ENCODE data around the gene PCDHGC4.

PCDHGC4 gene

DNA sequence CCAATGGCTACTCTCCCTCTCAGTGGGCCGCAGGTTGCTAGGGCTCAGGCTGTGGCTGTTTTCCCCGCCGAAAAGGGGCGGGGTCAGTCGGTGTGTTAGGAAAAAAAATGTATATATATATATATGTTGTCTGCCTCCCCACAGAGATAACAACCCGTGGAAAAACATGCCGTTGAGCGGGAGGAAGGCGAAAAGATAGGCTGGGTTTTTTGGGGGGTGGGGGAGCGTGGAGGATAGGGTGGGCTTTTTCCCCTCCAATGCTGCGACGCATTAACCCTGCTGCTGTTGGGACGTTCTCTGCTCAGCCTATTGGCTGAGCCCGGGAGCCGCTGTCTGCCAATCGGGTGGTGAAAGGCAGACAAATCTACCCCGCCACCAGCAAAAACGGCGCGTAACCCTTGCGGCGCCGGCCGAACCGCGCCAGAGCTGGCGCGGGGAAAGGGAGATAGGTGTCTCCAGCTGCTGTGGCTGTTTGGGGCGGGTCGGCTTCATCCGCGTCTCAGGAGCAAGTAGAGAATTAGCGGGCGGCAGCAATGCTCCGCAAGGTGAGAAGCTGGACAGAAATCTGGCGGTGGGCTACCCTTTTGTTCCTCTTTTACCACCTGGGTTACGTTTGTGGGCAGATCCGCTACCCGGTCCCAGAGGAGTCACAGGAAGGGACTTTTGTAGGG is at the start of gene PCDHGC4:
Gene PCDHGC4 (plus strand): TSS at position 390 of the 671 bp plus-strand sequence. CDS start 144 bp downstream, at position 534.
- no peak for TF ChIP-seq CTCF (IDR thresholded peaks at IDR 0.05)
- Histone ChIP-seq H3K27ac (no peak within 1 kb of the TSS), H3K4me1 (ENCODE audit: control insufficient read depth in 1 of 2, insufficient read depth in 1 of 2, low read depth in 1 of 2, low read length in 1 of 2) (no peaks in the 10 kb centered on the region), H3K4me3 (ENCODE audit: low read depth in 1 of 2, low read length in 1 of 2) (no peak within 1 kb of the TSS), H3K27me3 (peaks cover 100% of the 10 kb centered on the region), H3K9me3 (no peaks in the 10 kb centered on the region), H3K36me3 (no peaks in the 10 kb centered on the region)

GRCh38 chr5:141437221-141437620 is 47.6 kb upstream of the PCDHGC4 start:
- H3K4me3 ChIP-seq (ENCODE audit: low read depth in 1 of 2, low read length in 1 of 2), result no peak overlapping the region
- peaks cover under 1% of the 10 kb centered on the region for H3K9me3 ChIP-seq
- TF ChIP-seq CTCF (IDR thresholded peaks at IDR 0.05), result no peak
- no peak overlapping the region for H3K27ac ChIP-seq
- H3K36me3 ChIP-seq, result no peaks in the 10 kb centered on the region
- H3K27me3 ChIP-seq, result peaks cover 90% of the 10 kb centered on the region
- no peaks in the 10 kb centered on the region for H3K4me1 ChIP-seq (ENCODE audit: control insufficient read depth in 1 of 2, insufficient read depth in 1 of 2, low read depth in 1 of 2, low read length in 1 of 2)

DNA sequence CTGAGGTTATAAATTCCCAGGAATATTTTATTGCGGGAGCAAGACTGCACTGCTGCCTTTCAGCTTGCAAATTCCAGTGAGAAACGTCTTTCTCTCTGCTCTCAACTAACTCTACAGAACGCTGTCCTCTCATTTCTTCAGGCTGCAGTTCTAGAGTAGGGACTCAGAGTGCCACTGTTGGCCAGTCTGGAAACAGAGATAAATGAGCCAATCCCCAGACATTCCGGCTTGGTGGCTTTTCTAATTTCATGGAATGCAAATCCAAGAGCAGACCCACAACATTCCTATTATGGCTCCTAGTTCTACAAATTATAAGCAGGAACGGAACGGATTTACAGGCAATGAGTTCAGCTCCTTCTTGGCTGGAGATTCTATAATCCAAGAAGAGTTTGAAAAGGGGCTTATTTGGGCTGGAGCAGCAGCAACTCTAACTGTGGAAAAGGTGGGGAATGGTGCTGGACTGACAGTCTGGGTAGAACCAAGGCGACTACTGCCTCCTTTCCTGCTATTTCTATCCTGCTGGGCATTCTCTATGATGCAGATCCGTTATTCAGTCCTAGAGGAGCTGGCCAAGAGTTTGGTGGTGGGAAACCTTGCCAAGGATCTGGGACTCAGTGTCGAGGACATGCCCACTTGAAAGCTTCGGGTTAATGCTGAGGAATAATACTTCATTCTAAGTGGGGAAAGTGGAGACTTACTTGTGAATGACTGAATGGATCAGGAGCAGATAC is 45.3 kb upstream of the PCDHGC4 start:
- H3K36me3 ChIP-seq, result no peaks in the 10 kb centered on the region
- no peak overlapping the region for H3K27ac ChIP-seq
- H3K4me3 ChIP-seq (ENCODE audit: low read depth in 1 of 2, low read length in 1 of 2), result no peak overlapping the region
- TF ChIP-seq CTCF (IDR thresholded peaks at IDR 0.05), result no peak
- H3K27me3 ChIP-seq, result peaks cover 83% of the 10 kb centered on the region
- H3K4me1 ChIP-seq (ENCODE audit: control insufficient read depth in 1 of 2, insufficient read depth in 1 of 2, low read depth in 1 of 2, low read length in 1 of 2), result no peaks in the 10 kb centered on the region
- no peaks in the 10 kb centered on the region for H3K9me3 ChIP-seq

DNA sequence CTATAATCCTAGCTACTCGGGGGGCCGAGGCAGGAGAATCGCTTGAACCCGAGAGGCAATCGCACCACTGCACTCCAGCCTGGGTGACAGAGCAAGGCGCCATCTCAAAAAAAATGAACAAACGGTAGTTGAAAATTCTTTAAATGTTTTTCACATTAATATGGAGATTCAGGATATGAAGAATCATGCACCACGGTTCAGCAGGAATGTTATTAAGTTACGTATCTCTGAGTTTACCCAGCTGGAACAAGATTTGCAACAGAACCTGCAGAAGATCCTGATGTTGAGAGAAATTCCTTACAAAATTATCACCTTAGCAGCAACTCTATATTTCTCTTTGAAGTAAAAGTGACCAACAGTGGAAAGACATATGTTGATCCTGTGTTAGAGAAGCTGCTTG is 44.5 kb upstream of the PCDHGC4 start:
- Histone ChIP-seq H3K36me3 (no peaks in the 10 kb centered on the region), H3K4me3 (ENCODE audit: low read depth in 1 of 2, low read length in 1 of 2) (no peak overlapping the region), H3K27me3 (peaks cover 83% of the 10 kb centered on the region), H3K4me1 (ENCODE audit: control insufficient read depth in 1 of 2, insufficient read depth in 1 of 2, low read depth in 1 of 2, low read length in 1 of 2) (no peaks in the 10 kb centered on the region), H3K27ac (no peak overlapping the region), H3K9me3 (no peaks in the 10 kb centered on the region)
- TF ChIP-seq CTCF (IDR thresholded peaks at IDR 0.05), result no peak

GRCh38 chr5:141441571-141442170 is 43.2 kb upstream of the PCDHGC4 start:
- no peak for TF ChIP-seq CTCF (IDR thresholded peaks at IDR 0.05)
- no peaks in the 10 kb centered on the region for H3K9me3 ChIP-seq
- no peaks in the 10 kb centered on the region for H3K36me3 ChIP-seq
- no peaks in the 10 kb centered on the region for H3K4me1 ChIP-seq (ENCODE audit: control insufficient read depth in 1 of 2, insufficient read depth in 1 of 2, low read depth in 1 of 2, low read length in 1 of 2)
- H3K4me3 ChIP-seq (ENCODE audit: low read depth in 1 of 2, low read length in 1 of 2), result no peak overlapping the region
- no peak overlapping the region for H3K27ac ChIP-seq
- peaks cover 83% of the 10 kb centered on the region for H3K27me3 ChIP-seq
